Measurements from ENCODE around the gene LEMD1.

The LEMD1 gene

GRCh38 chr1:205343431-205344065 is 78.3 kb downstream of the LEMD1 start:
- Histone ChIP-seq H3K36me3 (ENCODE audit: insufficient read depth) (no peaks in the 10 kb centered on the region), H3K27ac (no peak overlapping the region), H4K20me1 (ENCODE audit: insufficient read depth) (no peaks in the 10 kb centered on the region), H3K4me1 (ENCODE audit: low read depth, poor library complexity, severe bottlenecking) (peaks cover 19% of the 10 kb centered on the region), H3K4me3 (IDR thresholded peaks at IDR 0.05; ENCODE audit: insufficient read depth, low read depth, low read length) (no peak overlapping the region), H3K9ac (no peak overlapping the region), H3K79me2 (ENCODE audit: insufficient read depth, low read depth) (no peaks in the 10 kb centered on the region), H3K27me3 (ENCODE audit: insufficient read depth, low read depth) (no peaks in the 10 kb centered on the region), H2AFZ (ENCODE audit: low read depth) (no peak overlapping the region), H3K4me2 (no peak overlapping the region)
- no peak for TF ChIP-seq CTCF (conservative IDR thresholded peaks at IDR 0.05; ENCODE audit: low read depth, low read length)

GRCh38 chr1:205342986-205343385 is 78.9 kb downstream of the LEMD1 start:
- Histone ChIP-seq H3K4me1 (ENCODE audit: low read depth, poor library complexity, severe bottlenecking) (peaks cover 13% of the 10 kb centered on the region), H3K79me2 (ENCODE audit: insufficient read depth, low read depth) (no peaks in the 10 kb centered on the region), H3K27me3 (ENCODE audit: insufficient read depth, low read depth) (no peaks in the 10 kb centered on the region; the same call in 1 of the 2 replicates), H2AFZ (ENCODE audit: low read depth) (no peak overlapping the region), H3K4me2 (no peak overlapping the region), H3K9ac (no peak overlapping the region), H3K36me3 (ENCODE audit: insufficient read depth) (no peaks in the 10 kb centered on the region), H3K4me3 (IDR thresholded peaks at IDR 0.05; ENCODE audit: insufficient read depth, low read depth, low read length) (no peak overlapping the region), H3K27ac (no peak overlapping the region), H4K20me1 (ENCODE audit: insufficient read depth) (no peaks in the 10 kb centered on the region)
- no peak for TF ChIP-seq CTCF (conservative IDR thresholded peaks at IDR 0.05; ENCODE audit: low read depth, low read length)

GRCh38 chr1:205340676-205341075 is 81.2 kb downstream of the LEMD1 start:
- Histone ChIP-seq H3K9ac (no peak overlapping the region), H3K36me3 (ENCODE audit: insufficient read depth) (no peaks in the 10 kb centered on the region), H3K4me3 (IDR thresholded peaks at IDR 0.05; ENCODE audit: insufficient read depth, low read depth, low read length) (no peak overlapping the region), H3K4me1 (ENCODE audit: low read depth, poor library complexity, severe bottlenecking) (peaks cover 13% of the 10 kb centered on the region), H3K27ac (no peak overlapping the region), H2AFZ (ENCODE audit: low read depth) (peak overlapping the region; percentile 41), H3K27me3 (ENCODE audit: insufficient read depth, low read depth) (no peaks in the 10 kb centered on the region; the same call in 1 of the 2 replicates), H3K4me2 (no peak overlapping the region), H4K20me1 (ENCODE audit: insufficient read depth) (no peaks in the 10 kb centered on the region), H3K79me2 (ENCODE audit: insufficient read depth, low read depth) (no peaks in the 10 kb centered on the region)
- no peak for TF ChIP-seq CTCF (conservative IDR thresholded peaks at IDR 0.05; ENCODE audit: low read depth, low read length)

GRCh38 chr1:205339717-205340116 is 82.1 kb downstream of the LEMD1 start:
- H3K4me1 ChIP-seq (ENCODE audit: low read depth, poor library complexity, severe bottlenecking), result peaks cover 17% of the 10 kb centered on the region
- H3K36me3 ChIP-seq (ENCODE audit: insufficient read depth), result no peaks in the 10 kb centered on the region
- H3K4me2 ChIP-seq, result no peak overlapping the region
- no peak overlapping the region for H3K4me3 ChIP-seq (IDR thresholded peaks at IDR 0.05; ENCODE audit: insufficient read depth, low read depth, low read length)
- H4K20me1 ChIP-seq (ENCODE audit: insufficient read depth), result no peaks in the 10 kb centered on the region
- no peak overlapping the region for H3K27ac ChIP-seq
- no peak overlapping the region for H2AFZ ChIP-seq (ENCODE audit: low read depth)
- no peak overlapping the region for H3K9ac ChIP-seq
- TF ChIP-seq CTCF (conservative IDR thresholded peaks at IDR 0.05; ENCODE audit: low read depth, low read length), result no peak
- H3K27me3 ChIP-seq (ENCODE audit: insufficient read depth, low read depth), result no peaks in the 10 kb centered on the region; the same call in 1 of the 2 replicates
- H3K79me2 ChIP-seq (ENCODE audit: insufficient read depth, low read depth), result no peaks in the 10 kb centered on the region

All from KMS-11 (cell line).